OCI-LY7 (cell line): ENCODE measurements around the gene EPB41L4B. TPM values are rescaled to one million over a fixed set of nuclear protein-coding genes. Genes with fewer than 3 reads are reported as not detected.

Source experiments
- BruUV-seq: library from RNA; stranded (reverse); fragments of 400-500 nt; replicated peaks from 2 replicates; lab custom pipeline; 2021; lab: Mats Ljungman, UMichigan
- CTCF ChIA-PET: fragments of 300-600 bp; sonication (Branson Sonifier 250); formaldehyde crosslinking; loops from one replicate; lab custom pipeline; 2022; ENCODE audit warnings: antibody characterized with exemption; ENCODE audit not compliant: unreplicated experiment; lab: Charles Lee
- POLR2A ChIA-PET: fragments of 300-600 bp; sonication (Branson Sonifier 250); formaldehyde crosslinking; loops from one replicate; lab custom pipeline; 2022; ENCODE audit warnings: antibody characterized with exemption; lab: Charles Lee
- DNase-seq: peaks from one replicate; pipeline ENCODE4 v3.0.0-alpha.2; 2015; ENCODE audit warnings: low spot score
- H2AFZ ChIP-seq: fragments of 200-600 bp; sonication (generic), shearing (Covaris generic); 2 replicates; pipeline ENCODE4 v1.6.1; 2014; ENCODE audit warnings: mild to moderate bottlenecking, antibody characterized with exemption, low read length, moderate library complexity
- H3K27ac ChIP-seq: fragments of 200-600 bp; sonication (generic); 2 replicates; pipeline ENCODE4 v1.5.1; 2014; ENCODE audit warnings: mixed run types, low read depth, mild to moderate bottlenecking, moderate library complexity, low read length, inconsistent platforms; ENCODE audit not compliant: poor library complexity, severe bottlenecking
- H3K36me3 ChIP-seq: fragments of 200-600 bp; sonication (generic); 2 replicates; pipeline ENCODE4 v1.6.1; 2014; ENCODE audit warnings: mild to moderate bottlenecking, antibody characterized with exemption, low read length, moderate library complexity, mixed read lengths; ENCODE audit not compliant: insufficient read depth
- H3K4me1 ChIP-seq: fragments of 200-600 bp; sonication (generic); 2 replicates; pipeline ENCODE4 v1.5.1; 2014; ENCODE audit warnings: mild to moderate bottlenecking, low read length; ENCODE audit not compliant: insufficient read depth, poor library complexity, severe bottlenecking
- H3K4me2 ChIP-seq: fragments of 200-600 bp; sonication (generic); 2 replicates; pipeline ENCODE4 v1.6.1; 2014; ENCODE audit warnings: mild to moderate bottlenecking, low read length
- H3K4me3 ChIP-seq: fragments of 200-600 bp; sonication (generic); 2 replicates; pipeline ENCODE4 v1.5.1; 2014; ENCODE audit warnings: mild to moderate bottlenecking, low read depth, low read length; ENCODE audit not compliant: poor library complexity, severe bottlenecking
- H3K79me2 ChIP-seq: fragments of 200-600 bp; sonication (generic); 2 replicates; pipeline ENCODE4 v1.6.1; 2016; ENCODE audit warnings: low read depth, mild to moderate bottlenecking, low read length, moderate library complexity, mixed read lengths; ENCODE audit not compliant: insufficient read depth
- H3K9me2 ChIP-seq: fragments of 200-600 bp; sonication (generic); 2 replicates; pipeline ENCODE4 v1.6.1; 2016; ENCODE audit warnings: mild to moderate bottlenecking, low read length, mixed read lengths; ENCODE audit not compliant: insufficient read depth
- H3K9me3 ChIP-seq: fragments of 200-600 bp; sonication (generic); 2 replicates; pipeline ENCODE4 v1.6.1; 2014; ENCODE audit warnings: mild to moderate bottlenecking, mixed run types, low read length, mixed read lengths
- H4K20me1 ChIP-seq: fragments of 200-600 bp; sonication (generic); 2 replicates; pipeline ENCODE4 v1.6.1; 2014; ENCODE audit warnings: mild to moderate bottlenecking, antibody characterized with exemption, low read length, moderate library complexity, mixed read lengths; ENCODE audit not compliant: insufficient read depth
- CTCF ChIP-seq: fragments of 200-600 bp; sonication (generic); conservative IDR thresholded peaks from 2 replicates; pipeline ENCODE4 v1.5.1; 2014; ENCODE audit warnings: mild to moderate bottlenecking, antibody characterized with exemption, low read length, moderate library complexity, mixed read lengths
- EZH2phosphoT487 ChIP-seq: fragments of 200-600 bp; sonication (generic); IDR thresholded peaks from 2 replicates; pipeline ENCODE4 v1.6.1; 2018; ENCODE audit warnings: low read depth, borderline replicate concordance, mild to moderate bottlenecking, mixed run types, antibody characterized with exemption, low read length, moderate library complexity, mixed read lengths
- intact Hi-C: fragments of 100-400 bp; cut with micrococcal nuclease; formaldehyde crosslinking; loops from one replicate; pipeline ENCODE4 v1.10.0; 2022; ENCODE audit not compliant: unreplicated experiment
- total RNA-seq, 2 experiments: library from RNA; depleted of rRNA in 1 of 2; stranded (reverse); fragments of >200 nt in 1 of 2; shearing (Covaris generic) in 1 of 2; gene quantifications; 2 replicates each; pipeline ENCODE4 v1.2.3, GENCODE V29; 2014 to 2022

EPB41L4B gene
- total RNA-seq, 2 experiments from 2014 or later: 0.29 TPM; not detected in 1

GRCh38 chr9:109138421-109138820 is 182.4 kb downstream of the EPB41L4B start:
- ChIA-PET POLR2A (no interaction called here), CTCF (no interaction called here)
- Histone ChIP-seq H3K36me3 (no peaks in the 10 kb centered on the region), H3K4me2 (no peak overlapping the region), H3K4me3 (no peak overlapping the region), H2AFZ (no peak overlapping the region), H3K79me2 (no peaks in the 10 kb centered on the region), H3K9me3 (no peaks in the 10 kb centered on the region), H3K27ac (no peak overlapping the region), H3K9me2 (no peaks in the 10 kb centered on the region), H4K20me1 (no peaks in the 10 kb centered on the region), H3K4me1 (no peaks in the 10 kb centered on the region)
- no peak for DNase-seq
- intact Hi-C loops: no loop called here
- no peak for TF ChIP-seq CTCF
- no peak for TF ChIP-seq EZH2phosphoT487
- BruUV-seq: no TSS peak

- intact Hi-C loops: no loop called here
- H3K27ac ChIP-seq: no peak overlapping the region
- H3K4me3 ChIP-seq: no peak overlapping the region
- H4K20me1 ChIP-seq: no peaks in the 10 kb centered on the region
- H2AFZ ChIP-seq: no peak overlapping the region
- ChIA-PET POLR2A (interaction anchor here (0.7 to 1.0 kb wide), 2 partner anchors 8 to 16 kb away, joined by 3 read pairs; no protein-coding TSS in a partner anchor), CTCF (no interaction called here)
- no peak for TF ChIP-seq EZH2phosphoT487
- no peak for TF ChIP-seq CTCF
- H3K4me2 ChIP-seq: no peak overlapping the region
- H3K4me1 ChIP-seq: no peaks in the 10 kb centered on the region
- H3K36me3 ChIP-seq: no peaks in the 10 kb centered on the region
- no peak for DNase-seq
- no peaks in the 10 kb centered on the region for H3K79me2 ChIP-seq
- no peaks in the 10 kb centered on the region for H3K9me3 ChIP-seq
- no TSS peak for BruUV-seq
- no peaks in the 10 kb centered on the region for H3K9me2 ChIP-seq
Measured at GRCh38 chr9:109134167-109134578, 186.7 kb downstream of the EPB41L4B start.

GRCh38 chr9:109133533-109133932 is 187.3 kb downstream of the EPB41L4B start:
- H3K4me3 ChIP-seq: no peak overlapping the region
- DNase-seq: no peak
- H3K9me3 ChIP-seq: no peaks in the 10 kb centered on the region
- POLR2A ChIA-PET: no interaction called here
- H3K27ac ChIP-seq: no peak overlapping the region
- TF ChIP-seq EZH2phosphoT487: no peak
- no peak for TF ChIP-seq CTCF
- no peak overlapping the region for H3K4me2 ChIP-seq
- H3K79me2 ChIP-seq: no peaks in the 10 kb centered on the region
- no peaks in the 10 kb centered on the region for H3K36me3 ChIP-seq
- CTCF ChIA-PET: no interaction called here
- no peaks in the 10 kb centered on the region for H4K20me1 ChIP-seq
- H2AFZ ChIP-seq: no peak overlapping the region
- no TSS peak for BruUV-seq
- intact Hi-C loops: no loop called here
- H3K4me1 ChIP-seq: no peaks in the 10 kb centered on the region
- no peaks in the 10 kb centered on the region for H3K9me2 ChIP-seq
